Suprapubic skin (tissue), 4 donors: ENCODE measurements around the gene SLC35E1.

Source experiments
- CTCF ChIP-seq, 2 donors: fragments of 200-600 bp in 1 of 2; fragments of 450-650 bp in 1 of 2; sonication (generic) in 1 of 2; IDR thresholded peaks; one replicate each; pipeline ENCODE4 v1.5.1; 2016 to 2019; ENCODE audit warnings: antibody characterized with exemption in 2 of 2, mild to moderate bottlenecking in 1 of 2, moderate library complexity in 1 of 2
- EP300 ChIP-seq: sonication (generic); formaldehyde crosslinking; IDR thresholded peaks from one replicate; pipeline ENCODE4 v1.6.1; 2017; ENCODE audit warnings: antibody characterized with exemption
- POLR2A ChIP-seq, 2 donors: fragments of 450-650 bp; IDR thresholded peaks; one replicate each; pipeline ENCODE4 v1.6.1; 2017; ENCODE audit warnings: antibody characterized with exemption in 2 of 2, mild to moderate bottlenecking in 2 of 2, moderate library complexity in 2 of 2
- POLR2AphosphoS5 ChIP-seq, 3 donors: sonication (generic); formaldehyde crosslinking; IDR thresholded peaks; one replicate each; pipeline ENCODE4 v1.6.1; 2017; ENCODE audit warnings: antibody characterized with exemption in 3 of 3

- no peak for TF ChIP-seq POLR2A (IDR thresholded peaks at IDR 0.05)
- no peak for TF ChIP-seq CTCF (IDR thresholded peaks at IDR 0.05)
- no peak for TF ChIP-seq POLR2AphosphoS5 (IDR thresholded peaks at IDR 0.05)
- no peak for TF ChIP-seq EP300
These were observed 17.7 kb upstream of the SLC35E1 start for GRCh38 chr19:16589917-16590316.
